NCI-H2196 (cell line): ENCODE data around the gene RBX1.
A peak's percentile ranks its signal among the peaks of the same experiment; 100 is the strongest.
"Not testable (repeated sequence)": the region's sequence is repeated elsewhere in the genome, so short reads cannot be mapped to it uniquely, and the experiment has no call there.

ENCODE experiments used
- DNase-seq: peaks from one replicate; lab custom pipeline; 2025; ENCODE audit not compliant: unreplicated experiment; lab: John Stamatoyannopoulos, UW

Gene RBX1

DNA sequence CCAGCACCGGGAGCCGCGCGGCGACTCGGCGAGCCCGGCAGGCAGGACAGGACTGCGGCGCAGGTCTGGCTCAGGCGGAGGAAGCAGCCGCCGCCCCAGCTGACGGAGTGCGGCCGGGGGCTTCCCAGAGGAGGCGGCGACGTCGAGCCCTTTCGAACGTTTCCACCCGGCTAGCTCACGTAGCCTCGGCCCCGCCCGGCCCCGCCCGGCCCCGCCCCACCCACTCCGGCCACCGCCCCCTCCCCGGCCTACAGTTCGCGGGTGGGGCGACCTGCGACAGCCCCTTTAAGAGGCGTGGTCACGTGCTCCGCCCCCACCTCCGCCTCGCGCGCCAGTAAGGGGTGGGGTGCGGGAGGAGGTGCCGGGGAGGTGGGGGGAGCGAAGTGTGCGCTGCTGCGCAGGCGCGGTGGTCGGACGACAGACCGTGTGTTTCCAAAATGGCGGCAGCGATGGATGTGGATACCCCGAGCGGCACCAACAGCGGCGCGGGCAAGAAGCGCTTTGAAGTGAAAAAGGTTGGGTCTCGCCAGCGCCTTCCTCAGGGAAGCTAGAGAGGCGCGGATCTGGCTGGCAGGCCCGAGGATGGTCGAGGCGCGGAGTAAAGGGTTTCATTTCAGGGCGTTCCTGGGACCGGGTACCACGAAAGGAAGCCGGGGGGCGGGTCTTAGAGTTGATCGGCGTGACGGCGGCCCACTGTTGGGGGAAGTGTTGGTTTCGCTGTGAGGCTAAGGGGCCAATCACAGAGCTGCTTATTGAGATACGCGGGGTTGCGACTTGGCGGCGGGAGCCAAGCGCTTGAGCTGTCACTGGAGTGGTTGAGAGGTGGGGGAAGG lies at the start of gene RBX1:
Gene RBX1 (plus strand): TSS at position 417 of the 833 bp plus-strand sequence. CDS start 21 bp downstream, at position 438.
- DNase-seq, result peak; percentile 96

DNA sequence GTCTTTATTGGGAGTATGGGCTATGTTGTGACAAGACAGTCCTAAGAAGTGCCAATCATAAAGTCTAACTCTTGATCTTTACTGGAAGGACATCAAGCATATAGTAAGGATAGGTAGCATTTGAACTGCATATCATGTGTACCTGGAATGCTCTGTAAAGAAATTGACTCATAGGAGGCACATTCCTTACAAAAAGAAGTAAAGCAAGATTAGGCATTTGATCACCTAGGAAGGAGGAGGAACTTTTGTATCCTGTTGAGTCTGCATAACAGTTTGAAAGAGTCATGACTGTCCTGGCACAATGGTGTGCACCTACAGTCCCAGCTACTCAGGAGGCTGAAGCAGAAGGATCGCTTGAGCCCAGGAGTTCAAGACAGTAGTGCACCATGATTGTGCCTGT lies 47.1 kb upstream of the RBX1 start:
- no peak for DNase-seq

DNA sequence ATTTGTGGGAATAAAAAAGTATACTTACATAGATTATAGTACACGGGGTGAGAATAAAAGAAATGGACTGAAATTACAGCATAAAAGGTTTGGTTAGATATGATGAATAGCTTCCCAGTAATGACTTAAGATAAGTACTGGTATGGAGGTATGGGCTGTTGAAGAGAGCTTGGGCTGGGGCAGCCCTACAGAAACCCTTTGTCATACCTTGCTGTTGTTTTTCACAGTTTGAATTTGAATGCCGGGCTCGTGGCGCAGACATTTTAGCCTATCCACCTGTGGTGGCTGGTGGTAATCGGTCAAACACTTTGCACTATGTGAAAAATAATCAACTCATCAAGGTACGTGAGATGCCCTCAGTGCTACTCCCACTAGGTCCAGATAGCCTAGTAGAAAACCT lies 42.3 kb upstream of the RBX1 start:
- no peak for DNase-seq

DNA sequence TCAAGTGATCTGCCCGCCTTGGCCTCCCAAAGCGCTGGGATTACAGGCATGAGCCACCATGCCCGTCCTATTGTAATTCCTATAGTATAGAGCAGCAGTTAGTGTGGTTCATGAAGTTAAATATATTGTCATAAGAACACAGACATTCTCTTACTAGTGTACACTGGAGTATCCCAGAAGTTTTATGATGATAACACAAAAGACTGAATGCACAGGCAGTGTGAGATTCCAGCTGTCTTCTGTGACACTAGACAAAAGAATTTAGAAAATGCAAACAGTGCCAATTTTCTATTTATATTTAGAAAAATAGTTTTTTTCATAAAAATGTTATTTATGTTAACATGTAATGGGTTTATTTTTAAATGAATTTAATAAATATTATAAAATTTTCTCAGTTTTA lies 39.4 kb upstream of the RBX1 start:
- DNase-seq, result no peak

DNA sequence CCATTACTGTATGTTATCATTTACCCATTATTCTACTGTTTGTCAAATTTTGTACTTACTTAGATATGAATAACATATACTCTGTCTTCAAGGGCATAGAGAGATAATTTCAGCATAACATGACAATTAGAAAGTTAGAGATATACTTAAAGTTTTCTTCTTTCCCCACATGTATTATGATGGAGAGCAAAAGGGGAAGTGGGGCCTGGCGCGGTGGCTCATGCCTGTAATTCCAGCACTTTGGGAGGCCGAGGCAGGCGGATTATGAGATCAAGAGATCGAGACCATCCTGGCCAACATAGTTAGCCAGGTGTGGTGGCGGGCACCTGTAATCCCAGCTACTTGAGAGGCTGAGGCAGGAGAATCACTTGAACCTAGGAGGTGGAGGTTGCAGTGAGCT lies 38.2 kb upstream of the RBX1 start:
- DNase-seq, result not testable (repeated sequence)

DNA sequence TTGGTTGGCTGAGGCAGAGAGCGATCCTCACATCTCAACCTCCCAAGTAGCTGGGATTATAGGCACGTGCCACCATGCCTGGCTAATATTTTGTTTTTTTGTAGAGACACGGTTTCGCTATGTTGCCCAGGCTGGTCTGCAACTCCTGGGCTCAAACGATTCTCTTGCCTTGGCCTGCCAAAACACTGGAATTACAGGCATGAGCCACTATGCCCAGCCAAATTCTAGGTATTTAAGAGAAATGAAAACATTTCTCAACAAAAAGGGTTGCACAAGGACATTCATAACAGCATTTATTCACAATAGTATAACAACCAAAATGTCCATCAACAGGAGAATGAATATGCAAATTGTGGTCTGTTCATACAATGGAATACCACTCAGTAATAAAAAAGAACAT lies 31.7 kb upstream of the RBX1 start:
- no peak for DNase-seq

DNA sequence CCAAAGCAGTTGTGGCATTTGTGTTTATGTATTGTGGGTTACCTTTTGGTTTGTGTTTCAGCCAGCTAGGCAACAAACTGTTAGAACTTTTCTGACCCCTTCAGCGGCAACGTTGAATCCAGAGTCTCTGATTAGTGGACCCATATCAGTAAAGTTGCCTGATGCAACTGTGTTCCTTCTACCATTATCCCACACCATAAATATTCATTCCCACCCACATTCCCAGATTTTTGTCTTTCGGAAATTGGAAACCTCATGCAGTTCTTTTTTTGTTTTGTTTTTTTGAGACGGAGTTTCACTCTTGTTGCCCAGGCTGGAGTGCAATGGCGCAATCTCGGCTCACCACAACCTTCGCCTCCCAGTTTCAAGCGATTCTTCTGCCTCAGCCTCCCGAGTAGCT lies 30.7 kb upstream of the RBX1 start:
- no peak for DNase-seq

DNA sequence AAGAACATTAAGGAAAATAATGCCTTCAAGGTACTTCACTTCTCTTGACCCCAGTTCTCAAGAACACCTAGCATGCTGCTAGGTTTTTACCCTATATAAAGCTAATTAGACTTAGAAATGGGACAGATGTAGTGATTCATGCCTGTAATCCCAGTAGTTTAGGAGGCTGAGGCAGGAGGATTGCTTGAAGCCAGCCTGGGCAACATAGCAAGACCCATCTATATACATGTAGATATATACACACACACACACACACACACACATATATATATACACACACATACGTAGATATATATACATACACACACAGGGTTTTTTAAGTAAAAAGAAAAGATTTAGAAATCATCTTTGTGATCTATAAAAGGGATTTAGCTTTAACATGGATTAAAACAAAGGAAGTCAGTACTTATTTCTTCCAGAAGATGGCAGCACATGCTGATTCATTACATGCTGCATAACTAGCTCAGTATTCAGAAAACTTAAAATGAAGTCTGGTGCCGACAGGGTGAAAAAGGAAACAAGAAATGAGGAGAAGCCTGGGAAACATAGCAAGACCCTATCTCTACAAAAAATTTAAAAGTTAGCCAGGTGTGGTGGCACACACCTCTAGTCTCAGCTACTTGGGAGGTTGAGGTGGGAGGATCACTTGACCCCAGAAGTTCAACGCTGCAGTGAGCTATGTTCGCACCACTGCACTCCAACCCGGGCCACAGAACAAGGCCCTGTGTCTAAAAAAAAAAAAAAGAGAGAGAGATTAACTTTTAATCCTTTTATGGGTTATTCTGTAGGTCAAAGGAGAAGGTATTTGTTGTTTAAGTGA lies 28.5 kb upstream of the RBX1 start:
- DNase-seq, result peak; percentile 63

DNA sequence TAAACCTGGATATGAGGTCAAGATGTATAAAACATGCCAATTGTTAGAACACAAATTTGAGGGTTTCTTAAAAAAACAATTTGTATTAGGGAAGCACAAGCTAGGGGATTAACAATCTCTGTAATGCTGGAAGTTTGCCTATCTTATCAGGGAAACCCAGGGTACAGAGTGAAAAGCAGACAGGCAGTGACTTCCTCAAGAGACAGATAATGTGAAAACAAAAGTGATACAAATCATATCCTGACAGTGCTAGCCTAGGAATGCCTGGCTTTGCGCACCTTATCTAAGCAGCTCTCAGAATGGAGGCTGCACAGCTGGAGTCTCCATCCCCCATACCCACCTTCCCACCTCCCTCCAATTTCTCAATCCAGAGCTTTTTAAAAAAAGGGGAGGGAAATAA lies 22.5 kb upstream of the RBX1 start:
- DNase-seq, result no peak

DNA sequence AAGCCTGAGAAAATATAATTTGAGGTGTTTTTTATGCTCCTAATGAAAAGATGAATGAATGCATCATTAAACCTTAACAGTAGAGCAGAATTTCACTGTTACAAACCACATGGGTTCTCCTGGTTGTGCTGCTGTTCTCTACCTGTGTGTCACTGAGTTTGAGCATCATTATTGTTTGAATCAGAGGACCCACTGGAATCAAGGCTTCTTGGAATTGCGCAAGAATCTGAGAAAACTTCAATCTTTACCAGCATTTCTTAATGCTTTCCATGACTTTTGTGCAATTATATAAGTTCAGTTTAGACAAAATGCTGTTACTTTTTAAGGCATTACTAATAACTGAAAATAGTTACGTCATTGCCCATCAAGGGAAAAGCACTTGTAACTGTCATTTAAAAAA lies 18.8 kb upstream of the RBX1 start:
- DNase-seq, result no peak

DNA sequence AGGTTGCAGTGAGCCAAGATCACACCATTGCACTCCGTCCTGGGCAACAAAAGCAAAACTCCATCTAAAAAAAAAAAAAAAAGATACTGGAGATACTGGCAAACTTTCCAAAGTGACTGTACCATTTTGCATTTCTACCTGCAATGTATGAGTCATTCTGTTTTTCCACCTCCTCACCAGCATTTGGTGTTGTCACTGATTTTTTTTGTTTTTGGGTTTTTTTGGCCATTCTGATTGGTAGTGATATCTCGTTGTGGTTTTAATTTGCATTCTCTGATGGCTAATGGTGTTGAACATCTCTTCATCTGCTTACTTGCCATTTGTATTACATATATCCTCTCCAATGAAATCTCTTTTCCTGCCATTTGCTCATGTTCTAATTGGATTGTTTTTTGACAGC lies 12.0 kb upstream of the RBX1 start:
- DNase-seq, result no peak

DNA sequence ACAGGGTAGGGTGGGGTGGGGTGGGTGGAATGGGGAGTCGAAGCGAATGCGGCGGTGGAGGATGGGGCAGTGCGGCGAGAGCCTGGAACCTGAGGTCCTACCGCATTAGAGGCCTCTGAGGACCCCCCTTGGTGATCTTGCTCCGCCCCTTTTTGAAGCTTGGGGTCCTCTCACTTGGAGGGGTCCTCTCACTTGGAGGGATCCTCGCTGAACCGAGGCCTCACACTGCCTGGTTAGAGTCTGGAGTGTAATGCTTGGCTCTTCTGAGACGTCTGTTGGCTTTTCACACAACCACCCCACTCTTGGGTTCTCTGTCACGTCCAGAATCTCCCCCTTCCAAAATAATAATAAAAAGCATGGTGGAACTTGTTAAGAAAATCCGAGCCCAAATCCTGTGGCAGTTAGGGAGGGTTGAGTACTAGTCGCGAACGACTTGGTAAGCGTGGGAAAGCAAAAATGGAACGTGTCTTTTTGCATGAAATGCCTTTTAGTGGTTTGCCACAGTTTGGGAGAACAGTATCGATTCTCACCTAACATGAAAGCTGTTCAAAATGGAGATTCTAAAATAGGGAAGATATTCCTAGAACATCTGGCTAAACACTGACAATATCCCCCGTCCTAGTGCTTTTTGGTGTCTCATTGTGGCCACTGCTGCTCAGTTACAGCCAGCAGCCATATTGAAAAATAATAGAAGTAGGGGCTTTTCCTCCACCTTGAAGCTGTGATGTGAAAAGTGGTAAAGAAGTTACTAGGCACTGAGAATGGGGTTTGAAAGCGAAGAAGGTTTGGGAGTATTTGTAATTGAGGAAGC lies 822 bp downstream of the RBX1 start:
- DNase-seq, result peak; percentile 49

DNA sequence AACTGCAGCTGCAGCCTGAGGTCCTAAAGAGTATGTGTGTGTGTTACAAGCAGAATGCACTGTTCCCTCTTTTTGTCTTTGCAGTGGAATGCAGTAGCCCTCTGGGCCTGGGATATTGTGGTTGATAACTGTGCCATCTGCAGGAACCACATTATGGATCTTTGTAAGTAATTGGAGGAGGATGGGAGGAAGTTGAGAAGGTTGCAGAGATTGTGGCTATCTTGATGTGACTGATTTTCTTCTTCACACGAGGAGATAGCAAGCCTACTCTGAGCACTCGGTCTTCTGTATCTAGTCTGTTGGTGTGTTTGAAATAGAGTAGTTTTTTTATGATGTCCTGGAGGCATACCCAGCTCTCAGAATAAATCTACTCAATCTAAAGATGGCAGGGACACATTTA lies 2.3 kb downstream of the RBX1 start:
- no peak for DNase-seq

DNA sequence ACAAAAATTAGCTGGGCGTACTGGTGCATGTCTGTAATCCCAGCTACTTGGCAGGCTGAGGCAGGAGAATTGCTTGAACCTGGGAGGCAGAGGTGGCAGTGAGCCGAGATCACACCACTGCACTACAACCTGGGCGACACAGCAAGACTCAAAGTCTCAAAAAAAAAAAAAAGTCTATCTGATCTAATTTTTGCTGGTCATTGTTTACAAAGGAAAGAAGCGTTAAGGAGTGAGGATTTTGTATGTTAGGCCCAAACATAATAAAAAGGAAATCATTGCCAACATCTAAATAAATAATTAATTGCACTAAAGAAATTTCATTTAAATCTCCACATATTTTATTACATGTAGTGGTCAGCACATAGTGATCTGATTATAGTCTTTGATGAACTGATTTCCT lies 2.9 kb downstream of the RBX1 start:
- DNase-seq, result no peak

DNA sequence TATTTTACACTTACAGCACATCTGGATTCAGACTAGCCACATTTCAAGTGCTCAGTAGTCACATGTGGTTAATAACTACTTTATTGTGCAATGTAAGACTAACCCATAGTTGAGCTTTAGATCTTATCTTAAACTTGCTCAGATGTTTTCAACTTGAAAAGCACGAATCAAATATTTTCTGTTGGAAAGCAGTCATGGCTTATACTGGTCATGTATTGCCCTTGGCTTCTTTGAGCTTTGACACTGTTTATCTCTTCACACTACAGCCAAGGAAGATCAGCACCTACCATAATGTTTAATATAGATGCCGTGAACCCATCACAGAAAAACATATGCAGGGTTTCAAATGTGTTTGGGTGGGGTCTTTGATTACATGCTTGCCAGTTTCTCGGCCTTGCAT lies 4.4 kb downstream of the RBX1 start:
- DNase-seq, result no peak

DNA sequence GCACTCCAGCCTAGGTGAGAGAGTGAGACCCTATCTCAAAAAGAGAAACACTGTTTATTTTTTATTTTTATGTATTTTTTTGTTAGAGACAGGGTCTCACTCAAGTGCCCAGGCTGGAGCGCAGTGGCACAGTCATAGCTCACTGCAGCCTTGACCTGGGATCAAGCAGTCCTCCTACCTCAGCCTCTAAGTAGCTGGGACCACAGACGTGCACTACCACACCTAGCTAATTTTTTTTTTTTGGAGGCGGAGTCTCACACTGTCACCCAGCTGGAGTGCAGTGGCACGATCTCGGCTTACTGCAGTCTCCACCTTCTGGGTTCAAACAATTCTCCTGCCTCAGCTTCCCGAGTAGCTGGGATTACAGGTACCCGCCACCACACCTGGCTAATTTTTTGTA lies 6.4 kb downstream of the RBX1 start:
- DNase-seq, result no peak

DNA sequence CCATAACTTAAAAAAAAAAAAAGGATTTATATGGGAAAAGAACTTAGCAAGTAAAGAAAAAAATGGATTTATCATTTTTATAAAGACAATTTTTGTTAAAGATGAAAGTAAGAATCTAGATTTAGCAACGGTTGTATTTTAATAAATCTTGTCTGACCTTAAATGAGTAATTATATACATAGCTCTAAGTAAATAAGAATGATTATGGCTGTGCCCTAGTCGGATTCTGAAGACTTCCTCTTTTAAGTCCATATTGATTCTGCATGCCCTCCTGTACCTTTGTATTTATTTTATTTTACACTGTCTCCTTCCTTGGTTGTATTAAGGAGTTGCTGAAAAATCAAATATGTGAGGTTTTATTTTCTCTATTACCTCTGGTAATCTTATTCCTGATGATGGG lies 7.1 kb downstream of the RBX1 start:
- DNase-seq, result no peak

DNA sequence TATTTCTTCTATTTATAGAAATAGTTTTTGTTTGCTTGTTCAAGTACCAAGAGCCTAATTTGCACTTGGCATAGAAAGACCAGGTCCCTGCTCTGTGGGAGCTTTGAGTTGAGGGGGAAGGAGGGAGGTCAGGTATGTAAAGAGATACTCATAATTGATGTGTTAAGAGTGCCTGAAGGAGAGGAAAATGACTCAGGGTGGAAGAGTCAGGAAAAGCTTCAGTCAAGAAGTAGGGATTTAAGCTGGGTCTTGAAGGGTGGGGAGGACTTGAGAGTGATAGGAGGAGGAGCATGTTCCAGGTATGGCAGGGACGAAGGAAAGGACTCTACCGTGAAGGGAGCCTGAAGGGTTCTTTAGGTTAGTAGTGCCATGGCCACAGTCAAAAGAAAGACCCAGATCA lies 9.0 kb downstream of the RBX1 start:
- no peak for DNase-seq

DNA sequence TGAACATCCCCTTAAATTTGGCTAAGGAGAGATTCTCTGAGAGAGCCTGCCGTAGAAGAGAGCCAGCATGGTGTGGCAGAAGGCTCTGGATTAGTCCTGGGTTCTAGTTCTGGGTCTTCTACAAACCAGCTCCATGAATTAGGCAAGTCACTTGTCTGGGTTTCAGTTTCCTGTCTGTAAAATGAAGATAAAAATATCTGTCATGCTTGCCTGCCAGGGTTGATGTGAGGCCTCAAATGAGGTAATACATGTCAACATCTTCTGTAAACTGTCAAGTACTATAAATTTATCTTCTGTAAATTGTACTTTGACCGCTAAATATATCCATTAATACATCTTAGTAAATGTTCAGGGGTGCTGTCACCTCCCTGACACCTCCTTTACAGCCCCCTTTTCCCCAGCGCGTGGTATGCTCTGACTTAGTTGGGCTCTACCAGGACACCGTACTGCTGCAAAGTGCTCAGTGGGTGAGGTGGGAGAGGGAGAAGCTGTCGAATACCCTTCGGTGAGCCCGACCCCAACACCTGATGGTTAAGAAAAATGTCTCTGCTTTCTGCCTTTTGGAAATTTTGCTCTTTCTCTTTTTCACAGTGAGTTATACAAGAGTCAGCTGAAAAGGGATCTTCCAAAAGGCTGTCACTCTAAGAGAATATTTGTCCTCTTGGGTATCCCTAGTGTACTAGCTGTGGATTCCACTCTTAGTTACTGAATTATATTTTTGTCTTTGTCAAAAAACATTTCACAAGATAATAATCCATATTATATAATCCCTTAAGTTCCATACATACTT lies 15.0 kb downstream of the RBX1 start:
- no peak for DNase-seq

DNA sequence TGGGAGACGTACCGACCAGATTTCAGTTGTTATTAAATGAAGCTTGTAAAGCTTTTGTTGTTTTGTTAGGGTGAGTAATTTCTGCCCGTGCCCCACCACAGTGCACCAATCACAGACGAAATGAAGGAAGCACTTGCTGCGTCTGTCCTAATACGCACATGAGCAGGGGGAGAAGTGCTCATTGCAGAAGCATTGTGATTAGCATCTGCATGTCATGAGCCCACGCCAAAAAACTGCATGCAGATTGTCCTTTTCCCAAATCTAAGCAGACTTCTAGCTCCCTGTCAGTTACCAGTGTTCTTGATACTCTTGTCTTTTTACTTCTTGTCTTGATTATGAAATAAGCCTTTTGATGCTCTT lies 15.5 kb downstream of the RBX1 start:
- no peak for DNase-seq
